GM18870 (cell line): ENCODE results near the gene P2RX6.
"Not testable (repeated sequence)": the region's sequence is repeated elsewhere in the genome, so short reads cannot be mapped to it uniquely, and the experiment has no call there.

ENCODE experiments used
- ATAC-seq: cut with Tn5 transposase; IDR thresholded peaks from one replicate; pipeline ENCODE4 v1.9.1; 2021; ENCODE audit warnings: moderate library complexity; ENCODE audit not compliant: unreplicated experiment

The P2RX6 gene

GRCh38 chr22:21030621-21031544 lies 15.9 kb downstream of the P2RX6 start:
- no peak for ATAC-seq

- ATAC-seq, result no peak
Observed at GRCh38 chr22:21031545-21032036, 16.6 kb downstream of the P2RX6 start.

DNA sequence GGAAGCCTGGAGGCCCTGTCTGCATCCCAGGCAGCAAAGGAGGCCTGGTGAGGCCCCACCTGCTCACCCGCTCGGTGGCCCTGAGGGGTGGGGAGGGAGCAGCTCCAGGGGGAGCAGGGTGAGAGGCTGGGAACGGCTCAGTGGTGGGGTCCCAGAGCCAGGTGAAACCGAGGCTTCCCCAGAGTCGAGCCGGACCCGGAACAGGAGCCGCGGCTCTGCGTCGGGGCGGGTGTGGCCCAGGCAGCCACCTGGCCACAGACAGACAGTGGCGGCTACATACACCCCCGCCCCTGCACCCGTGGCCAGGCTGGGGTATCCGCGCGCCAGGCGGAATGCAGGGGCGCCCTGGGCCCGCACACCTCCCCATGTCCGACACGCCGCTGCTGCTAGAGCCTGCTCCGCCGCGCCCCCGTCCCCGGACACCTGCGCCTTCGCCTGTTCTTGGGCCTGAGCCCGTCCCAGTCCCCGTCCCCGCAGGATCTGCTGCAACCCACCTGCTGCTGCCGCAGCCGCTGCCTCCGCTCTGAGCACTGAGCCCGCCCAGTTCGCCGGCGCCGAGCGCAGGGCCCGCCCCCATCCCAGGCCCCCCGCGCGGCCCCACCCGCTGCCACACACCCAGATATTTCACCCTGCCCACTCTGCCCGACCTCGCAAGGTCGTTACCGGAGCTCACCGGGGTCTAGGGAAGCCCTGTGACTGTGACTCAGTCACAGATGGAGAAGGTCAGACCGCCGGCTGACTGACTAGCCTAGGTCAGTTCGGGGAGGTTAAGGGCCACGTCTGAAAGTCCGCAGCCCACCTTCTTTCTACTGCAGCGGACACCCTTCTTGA lies 17.3 kb downstream of the P2RX6 start, which contains the start of gene SLC7A4:
TSS of gene SLC7A4 (minus strand) at position 525 of the 831 bp plus-strand sequence. CDS start 749 bp downstream, outside the sequence.
- ATAC-seq, result no peak

DNA sequence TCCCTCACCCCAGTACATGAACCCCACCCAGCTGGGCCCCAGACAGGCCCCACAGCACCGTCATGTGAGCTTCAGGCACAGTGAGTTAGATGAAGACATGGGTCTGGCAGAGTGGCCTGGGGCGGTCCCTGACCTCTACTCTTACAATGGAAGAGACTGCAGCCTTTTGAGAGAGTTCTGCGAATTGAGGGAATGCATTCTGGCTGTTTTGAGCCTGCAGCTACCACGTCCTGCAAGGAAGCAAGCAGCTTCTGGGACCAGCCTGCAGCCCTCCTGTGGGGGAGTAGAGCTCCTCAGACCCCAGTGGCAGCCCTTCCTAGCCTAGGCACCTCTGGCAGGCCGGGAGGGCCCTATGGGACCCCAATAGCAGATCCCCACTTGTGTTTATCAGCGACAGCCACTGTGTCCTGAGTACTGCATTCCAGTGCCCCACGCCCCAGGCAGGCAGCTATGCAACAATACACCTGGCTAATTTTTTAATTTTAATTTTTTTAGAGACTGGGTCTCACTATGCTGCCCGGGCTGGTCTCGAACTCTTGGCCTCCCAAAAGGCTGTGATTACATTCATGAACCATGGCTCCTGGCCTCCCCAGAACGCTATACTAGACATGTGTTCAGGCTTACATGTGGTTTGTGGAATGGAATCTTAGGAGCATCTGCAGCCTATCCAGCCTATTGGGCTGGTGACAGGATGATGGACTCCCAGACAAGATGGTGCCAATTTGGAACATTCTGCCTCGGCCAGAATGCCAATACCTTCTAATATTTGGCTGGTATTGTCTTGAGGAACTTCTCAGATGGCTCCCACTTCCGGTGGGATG lies 18.1 kb downstream of the P2RX6 start:
- ATAC-seq, result no peak

- ATAC-seq, result no peak
Observed at GRCh38 chr22:21033895-21034294, 18.9 kb downstream of the P2RX6 start.

DNA sequence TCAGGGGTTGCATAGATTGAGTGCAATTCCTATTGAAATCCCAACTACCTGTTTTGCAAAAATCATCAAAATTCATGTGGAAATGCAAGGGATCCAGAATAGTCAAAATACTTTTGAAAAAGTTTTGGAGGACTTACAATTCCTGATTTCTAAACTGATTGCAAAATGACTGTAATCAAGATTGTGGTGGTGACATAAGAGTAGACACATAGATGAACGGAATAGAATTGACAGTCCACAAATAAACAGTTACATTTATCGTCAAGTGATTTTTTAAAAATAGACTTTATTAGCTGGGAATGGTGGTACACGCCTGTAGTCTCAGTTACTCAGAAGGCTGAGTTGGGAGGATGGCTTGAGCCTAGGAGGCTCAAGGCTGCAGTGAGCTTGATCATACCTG lies 20.0 kb downstream of the P2RX6 start:
- no peak for ATAC-seq

GRCh38 chr22:21038405-21038804 lies 23.4 kb downstream of the P2RX6 start:
- ATAC-seq, result no peak

DNA sequence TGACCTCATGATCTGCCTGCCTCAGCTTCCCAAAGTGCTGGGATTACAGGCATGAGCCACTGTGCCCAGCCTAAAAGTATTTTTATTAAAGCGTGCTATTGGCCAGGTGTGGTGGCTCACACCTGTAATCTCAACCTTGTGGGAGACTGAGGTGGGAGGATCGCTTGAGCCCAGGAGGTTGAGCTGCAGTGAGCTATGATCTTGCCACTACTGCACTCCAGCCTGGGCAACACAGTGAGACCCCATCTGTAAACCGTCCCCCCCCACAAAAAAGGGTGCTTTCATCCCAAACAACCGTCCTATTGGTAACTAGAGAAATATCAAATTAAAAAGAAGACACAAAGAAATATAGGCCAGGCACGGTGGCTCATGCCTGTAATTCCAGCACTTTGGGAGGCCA lies 24.2 kb downstream of the P2RX6 start:
- not testable (repeated sequence) for ATAC-seq

GRCh38 chr22:21041937-21042336 lies 27.0 kb downstream of the P2RX6 start:
- ATAC-seq, result no peak

DNA sequence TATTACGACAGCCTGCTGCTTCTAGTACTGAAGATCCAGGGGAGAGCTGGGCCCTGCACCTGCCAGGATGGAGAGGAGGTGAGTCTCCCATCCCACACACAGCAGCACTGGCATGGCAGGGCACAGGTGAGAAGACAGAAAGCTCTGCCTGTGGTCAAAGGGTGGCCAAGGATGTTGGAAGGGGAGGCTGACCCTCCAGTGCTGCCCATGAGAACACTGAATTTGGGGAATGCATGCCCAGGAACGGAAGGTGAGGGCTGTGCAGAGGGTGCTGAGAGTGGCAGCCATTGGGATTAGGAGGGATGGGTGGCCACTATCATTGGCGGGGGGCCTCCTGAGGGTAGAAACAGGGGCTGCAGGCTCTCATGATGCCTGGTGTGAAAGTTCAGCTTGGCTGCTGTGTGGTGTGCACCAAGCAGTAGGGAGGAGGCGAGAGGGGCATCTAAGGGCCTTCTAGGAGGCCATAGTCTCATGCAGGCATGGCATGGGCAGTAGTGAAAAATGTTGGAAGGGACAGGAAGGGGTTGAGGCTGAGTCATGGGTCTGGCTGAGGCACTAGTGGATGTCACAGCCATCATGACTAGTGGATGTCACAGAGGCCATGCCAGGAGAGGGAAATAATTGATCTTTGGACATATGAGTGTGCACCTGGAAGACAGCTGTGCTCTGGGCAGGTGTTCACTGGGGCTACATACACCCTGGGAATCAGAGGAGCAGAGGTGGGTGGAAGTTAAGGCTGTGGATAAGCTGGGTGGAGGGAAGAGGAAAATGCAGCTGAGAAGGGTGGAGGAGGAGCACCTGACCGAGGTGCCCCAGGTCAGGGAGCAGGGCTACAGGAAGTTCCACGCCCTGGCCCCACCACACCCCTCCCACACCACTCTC lies 28.3 kb downstream of the P2RX6 start:
- ATAC-seq, result no peak

GRCh38 chr22:21043860-21044535 lies 29.0 kb downstream of the P2RX6 start:
- ATAC-seq, result no peak

GRCh38 chr22:21044931-21045584 lies 30.1 kb downstream of the P2RX6 start:
- no peak for ATAC-seq

GRCh38 chr22:21045585-21046294 lies 30.8 kb downstream of the P2RX6 start, which contains the start of gene LRRC74B:
LRRC74B (plus strand) TSS chr22:21045946; CDS start chr22:21045987, 41 bp downstream.
- no peak for ATAC-seq

- no peak for ATAC-seq
Observed at GRCh38 chr22:21047035-21047661, 32.2 kb downstream of the P2RX6 start.

- ATAC-seq, result no peak
Observed at GRCh38 chr22:21047730-21048129, 32.8 kb downstream of the P2RX6 start.

DNA sequence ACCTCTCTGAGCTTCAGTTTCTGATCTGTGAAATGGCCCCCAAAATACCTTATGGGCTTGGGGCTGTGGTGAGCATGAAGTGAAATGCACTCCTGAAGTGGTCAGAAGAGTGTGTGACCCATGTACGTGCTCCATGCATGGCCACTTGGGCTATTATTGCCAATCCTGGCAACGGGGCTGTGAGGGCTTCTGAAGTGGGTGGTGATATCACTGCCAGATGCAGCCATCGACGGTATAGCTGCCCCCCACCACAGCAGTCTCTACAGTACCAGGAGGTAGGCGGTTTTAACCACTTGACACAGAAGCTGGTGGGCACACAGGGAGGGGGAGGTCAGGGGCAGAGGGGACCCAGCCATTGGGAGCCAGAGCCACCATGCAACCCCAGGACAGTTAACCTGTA lies 33.5 kb downstream of the P2RX6 start:
- not testable (repeated sequence) for ATAC-seq

GRCh38 chr22:21048965-21049364 lies 34.0 kb downstream of the P2RX6 start:
- not testable (repeated sequence) for ATAC-seq
